Loucy (cell line): Measurements from ENCODE around the gene HARS1.

Experiments
- H2AFZ ChIP-seq: fragments of 200-600 bp; sonication (generic); 2 replicates; pipeline ENCODE4 v1.6.0; 2016; ENCODE audit warnings: antibody characterized with exemption, mild to moderate bottlenecking, low read length, moderate library complexity
- H3F3A ChIP-seq: fragments of 200-600 bp; 2 replicates; pipeline ENCODE4 v1.6.0; 2016; ENCODE audit warnings: antibody characterized with exemption, low read depth, mild to moderate bottlenecking
- H3K27me3 ChIP-seq: fragments of 200-600 bp; sonication (generic); 2 replicates; pipeline ENCODE4 v1.6.1; 2014; ENCODE audit warnings: low read length, mild to moderate bottlenecking; ENCODE audit not compliant: insufficient read depth, poor library complexity, severe bottlenecking
- H3K36me3 ChIP-seq: fragments of 200-600 bp; sonication (generic); 2 replicates; pipeline ENCODE4 v1.6.1; 2016; ENCODE audit warnings: low read length; ENCODE audit not compliant: insufficient read depth
- H3K4me1 ChIP-seq: fragments of 200-600 bp; sonication (generic); 2 replicates; pipeline ENCODE4 v1.5.1; 2014; ENCODE audit warnings: low read length, mild to moderate bottlenecking; ENCODE audit not compliant: insufficient read depth, poor library complexity, severe bottlenecking
- H3K4me2 ChIP-seq: fragments of 200-600 bp; sonication (generic); 2 replicates; pipeline ENCODE4 v1.6.0; 2014; ENCODE audit warnings: antibody characterized with exemption, low read length, low read depth, mild to moderate bottlenecking; ENCODE audit not compliant: poor library complexity, severe bottlenecking
- H3K4me3 ChIP-seq: fragments of 200-600 bp; sonication (generic); 2 replicates; pipeline ENCODE4 v1.5.1; 2014; ENCODE audit warnings: low read length, mild to moderate bottlenecking, mixed read lengths; ENCODE audit not compliant: poor library complexity, severe bottlenecking
- H3K79me2 ChIP-seq: fragments of 200-600 bp; sonication (generic); 2 replicates; pipeline ENCODE4 v1.6.1; 2014; ENCODE audit warnings: low read length; ENCODE audit not compliant: insufficient read depth
- H3K9ac ChIP-seq: fragments of 200-600 bp; sonication (generic); 2 replicates; pipeline ENCODE4 v1.6.0; 2014; ENCODE audit warnings: mild to moderate bottlenecking, low read depth, low read length, moderate library complexity; ENCODE audit not compliant: poor library complexity, severe bottlenecking
- H3K9me2 ChIP-seq: fragments of 200-600 bp; sonication (generic); replicated peaks from 2 replicates; pipeline ENCODE4 v1.6.1; 2016; ENCODE audit warnings: low read depth, low read length, mixed read lengths
- H3K9me3 ChIP-seq: fragments of 200-600 bp; sonication (generic); 2 replicates; pipeline ENCODE4 v1.6.1; 2014; ENCODE audit warnings: mild to moderate bottlenecking, antibody characterized with exemption, low read length, low read depth; ENCODE audit not compliant: insufficient read depth
- H4K20me1 ChIP-seq: fragments of 200-600 bp; sonication (generic); 2 replicates; pipeline ENCODE4 v1.6.0; 2014; ENCODE audit warnings: antibody characterized with exemption, low read length, mild to moderate bottlenecking; ENCODE audit not compliant: insufficient read depth, poor library complexity, severe bottlenecking
- EZH2phosphoT487 ChIP-seq: fragments of 200-600 bp; IDR thresholded peaks from 2 replicates; pipeline ENCODE4 v1.6.1; 2018; ENCODE audit warnings: antibody characterized with exemption, mild to moderate bottlenecking, moderate library complexity, borderline replicate concordance
- TF ChIP-seq, protein P1 (sequence below): fragments of 200-600 bp; sonication (generic); conservative IDR thresholded peaks from 2 replicates; pipeline ENCODE4 v1.5.1; 2014; ENCODE audit warnings: mild to moderate bottlenecking, antibody characterized with exemption, low read length

Gene HARS1

DNA sequence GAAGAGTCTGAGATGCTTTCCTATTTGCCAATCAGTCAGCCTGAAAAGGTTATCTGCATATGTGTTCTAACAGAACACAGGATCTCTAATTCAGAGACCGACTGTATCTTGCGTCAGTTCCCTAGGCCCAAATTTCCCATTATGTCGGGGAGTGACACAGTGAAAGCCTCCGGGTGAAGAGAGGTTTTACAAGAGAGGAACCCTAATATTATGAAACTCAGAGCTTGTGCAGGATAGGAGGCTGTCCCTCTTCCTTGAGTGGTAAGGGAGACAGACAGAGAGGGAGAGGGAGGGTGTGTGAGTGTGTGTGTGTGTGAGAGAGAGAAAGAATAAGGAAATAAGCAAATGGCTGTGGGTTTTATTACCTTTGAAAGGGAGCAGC, 60.1 kb downstream of the HARS1 start:
- Histone ChIP-seq H3K79me2 (no peaks in the 10 kb centered on the region), H2AFZ (no peak overlapping the region), H3K9ac (no peak overlapping the region), H3K9me3 (no peaks in the 10 kb centered on the region), H3K4me2 (no peak overlapping the region), H3K4me1 (no peaks in the 10 kb centered on the region), H3F3A (no peaks in the 10 kb centered on the region), H4K20me1 (no peaks in the 10 kb centered on the region), H3K36me3 (no peaks in the 10 kb centered on the region), H3K27me3 (no peaks in the 10 kb centered on the region), H3K4me3 (no peak overlapping the region), H3K9me2 (no peaks in the 10 kb centered on the region)
- TF ChIP-seq, protein P1, sequence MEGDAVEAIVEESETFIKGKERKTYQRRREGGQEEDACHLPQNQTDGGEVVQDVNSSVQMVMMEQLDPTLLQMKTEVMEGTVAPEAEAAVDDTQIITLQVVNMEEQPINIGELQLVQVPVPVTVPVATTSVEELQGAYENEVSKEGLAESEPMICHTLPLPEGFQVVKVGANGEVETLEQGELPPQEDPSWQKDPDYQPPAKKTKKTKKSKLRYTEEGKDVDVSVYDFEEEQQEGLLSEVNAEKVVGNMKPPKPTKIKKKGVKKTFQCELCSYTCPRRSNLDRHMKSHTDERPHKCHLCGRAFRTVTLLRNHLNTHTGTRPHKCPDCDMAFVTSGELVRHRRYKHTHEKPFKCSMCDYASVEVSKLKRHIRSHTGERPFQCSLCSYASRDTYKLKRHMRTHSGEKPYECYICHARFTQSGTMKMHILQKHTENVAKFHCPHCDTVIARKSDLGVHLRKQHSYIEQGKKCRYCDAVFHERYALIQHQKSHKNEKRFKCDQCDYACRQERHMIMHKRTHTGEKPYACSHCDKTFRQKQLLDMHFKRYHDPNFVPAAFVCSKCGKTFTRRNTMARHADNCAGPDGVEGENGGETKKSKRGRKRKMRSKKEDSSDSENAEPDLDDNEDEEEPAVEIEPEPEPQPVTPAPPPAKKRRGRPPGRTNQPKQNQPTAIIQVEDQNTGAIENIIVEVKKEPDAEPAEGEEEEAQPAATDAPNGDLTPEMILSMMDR = no peak
- no peak for TF ChIP-seq EZH2phosphoT487

DNA sequence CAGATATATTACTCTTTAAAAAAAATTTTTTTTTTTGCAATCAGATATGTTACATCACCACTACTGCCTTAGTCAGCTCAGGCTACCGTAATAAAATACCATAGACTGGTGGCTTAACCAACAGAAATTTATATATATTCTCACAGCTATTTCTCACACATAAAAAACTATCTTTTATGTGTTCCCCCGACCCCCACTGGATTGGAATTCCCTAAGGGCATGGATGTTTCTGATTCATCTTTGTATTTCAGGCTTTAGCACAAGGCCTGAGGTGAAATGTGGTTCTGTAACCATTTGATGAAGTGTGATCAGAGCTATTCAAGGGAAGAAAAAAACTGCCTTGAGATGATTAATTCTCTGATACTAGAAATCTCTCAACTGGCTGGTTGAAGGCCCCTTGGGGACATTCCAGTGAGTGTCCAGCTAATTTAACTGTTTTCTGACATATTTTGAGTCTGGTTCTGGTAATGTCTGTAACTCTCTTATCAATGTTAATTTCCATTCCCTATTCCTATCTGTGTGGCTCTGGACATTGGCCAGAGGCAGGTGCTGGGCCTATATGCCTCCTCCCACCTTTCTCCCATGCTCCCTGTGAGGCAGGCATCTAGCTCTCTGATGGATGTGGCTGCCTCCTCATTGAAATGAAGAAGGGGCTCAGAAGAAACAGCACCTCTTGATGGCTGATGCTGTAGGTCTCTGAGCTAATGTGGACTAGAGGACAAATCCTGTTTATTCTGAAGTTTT, 60.7 kb downstream of the HARS1 start:
- Histone ChIP-seq H3K79me2 (no peaks in the 10 kb centered on the region), H3K4me3 (no peak overlapping the region), H3K9ac (no peak overlapping the region), H2AFZ (no peak overlapping the region), H3K9me3 (no peaks in the 10 kb centered on the region), H3K9me2 (no peaks in the 10 kb centered on the region), H3K36me3 (no peaks in the 10 kb centered on the region), H3K4me1 (no peaks in the 10 kb centered on the region), H3K4me2 (no peak overlapping the region), H4K20me1 (no peaks in the 10 kb centered on the region), H3K27me3 (no peaks in the 10 kb centered on the region), H3F3A (no peaks in the 10 kb centered on the region)
- TF ChIP-seq EZH2phosphoT487 = no peak
- TF ChIP-seq, protein P1 = no peak

DNA sequence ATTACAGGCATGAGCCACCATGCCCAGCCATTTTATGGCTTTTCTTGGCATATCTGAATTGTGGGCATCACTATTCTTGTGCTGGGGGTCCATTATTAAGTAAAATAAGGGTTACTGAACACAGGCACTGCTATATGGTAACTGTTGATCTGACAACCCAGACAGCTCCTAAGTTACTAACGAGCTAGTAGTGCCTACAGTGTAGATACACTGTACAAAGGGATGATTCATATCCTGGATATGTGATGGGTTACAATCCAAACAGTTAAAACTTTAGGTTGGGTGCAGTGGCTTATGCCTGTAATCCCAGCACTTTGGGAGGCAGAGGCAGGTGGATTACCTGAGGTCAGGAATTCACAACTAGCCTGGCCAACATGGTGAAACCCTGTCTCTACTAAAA, 62.5 kb downstream of the HARS1 start:
- no peak overlapping the region for H2AFZ ChIP-seq
- no peaks in the 10 kb centered on the region for H3F3A ChIP-seq
- no peak for TF ChIP-seq EZH2phosphoT487
- TF ChIP-seq, protein P1 = no peak
- H3K27me3 ChIP-seq = no peaks in the 10 kb centered on the region
- H3K4me2 ChIP-seq = no peak overlapping the region
- H3K9me2 ChIP-seq = no peaks in the 10 kb centered on the region
- H3K9ac ChIP-seq = no peak overlapping the region
- H4K20me1 ChIP-seq = no peaks in the 10 kb centered on the region
- no peak overlapping the region for H3K4me3 ChIP-seq
- no peaks in the 10 kb centered on the region for H3K79me2 ChIP-seq
- no peaks in the 10 kb centered on the region for H3K36me3 ChIP-seq
- H3K4me1 ChIP-seq = no peaks in the 10 kb centered on the region
- no peaks in the 10 kb centered on the region for H3K9me3 ChIP-seq
